Measurements from ENCODE around the gene ABHD14A. TPM values are rescaled to one million over a fixed set of nuclear protein-coding genes. Genes with fewer than 3 reads are reported as not detected.

ABHD14A gene
- total RNA-seq, 2 donors from 2014 or later: 15.5 to 16.1 TPM

GRCh38 chr3:52020796-52021195 lies 45.9 kb downstream of the ABHD14A start:
- Histone ChIP-seq H3K4me3 (no peak overlapping the region), H3K9me3 (no peaks in the 10 kb centered on the region), H3K27me3 (no peaks in the 10 kb centered on the region), H3K27ac (no peak overlapping the region), H3K36me3 (replicated peaks in 1 of 2; ENCODE audit: insufficient read depth in 1 of 2, low read depth in 2 of 2) (no peaks in the 10 kb centered on the region), H3K4me1 (no peaks in the 10 kb centered on the region)
- intact Hi-C loops (cut with DNase I): no loop called here
- TF ChIP-seq POLR2A (IDR thresholded peaks at IDR 0.05): no peak
- TF ChIP-seq, protein P1, sequence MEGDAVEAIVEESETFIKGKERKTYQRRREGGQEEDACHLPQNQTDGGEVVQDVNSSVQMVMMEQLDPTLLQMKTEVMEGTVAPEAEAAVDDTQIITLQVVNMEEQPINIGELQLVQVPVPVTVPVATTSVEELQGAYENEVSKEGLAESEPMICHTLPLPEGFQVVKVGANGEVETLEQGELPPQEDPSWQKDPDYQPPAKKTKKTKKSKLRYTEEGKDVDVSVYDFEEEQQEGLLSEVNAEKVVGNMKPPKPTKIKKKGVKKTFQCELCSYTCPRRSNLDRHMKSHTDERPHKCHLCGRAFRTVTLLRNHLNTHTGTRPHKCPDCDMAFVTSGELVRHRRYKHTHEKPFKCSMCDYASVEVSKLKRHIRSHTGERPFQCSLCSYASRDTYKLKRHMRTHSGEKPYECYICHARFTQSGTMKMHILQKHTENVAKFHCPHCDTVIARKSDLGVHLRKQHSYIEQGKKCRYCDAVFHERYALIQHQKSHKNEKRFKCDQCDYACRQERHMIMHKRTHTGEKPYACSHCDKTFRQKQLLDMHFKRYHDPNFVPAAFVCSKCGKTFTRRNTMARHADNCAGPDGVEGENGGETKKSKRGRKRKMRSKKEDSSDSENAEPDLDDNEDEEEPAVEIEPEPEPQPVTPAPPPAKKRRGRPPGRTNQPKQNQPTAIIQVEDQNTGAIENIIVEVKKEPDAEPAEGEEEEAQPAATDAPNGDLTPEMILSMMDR (IDR thresholded peaks at IDR 0.05): no peak
- DNase-seq (no peak), ATAC-seq (no peak)
- WGBS, 2 donors: 93 to 94% methylated on average over 5 to 7 of the region's 7 CpGs

- no peaks in the 10 kb centered on the region for H3K36me3 ChIP-seq (replicated peaks in 1 of 2; ENCODE audit: insufficient read depth in 1 of 2, low read depth in 2 of 2)
- WGBS, 2 donors: 61 to 63% methylated on average over 10 of the region's 10 CpGs
- intact Hi-C loops (cut with DNase I): no loop called here
- peak; percentile 18 for ATAC-seq
- H3K27ac ChIP-seq: no peak overlapping the region
- peak in 3 of 4 donors; percentile 30 to 37 (median 33) for DNase-seq
- TF ChIP-seq, protein P1 (IDR thresholded peaks at IDR 0.05): no peak
- TF ChIP-seq POLR2A (IDR thresholded peaks at IDR 0.05): no peak
- H3K27me3 ChIP-seq: no peaks in the 10 kb centered on the region
- no peak overlapping the region for H3K4me3 ChIP-seq
- no peaks in the 10 kb centered on the region for H3K4me1 ChIP-seq
- no peaks in the 10 kb centered on the region for H3K9me3 ChIP-seq
Measured at GRCh38 chr3:52021489-52022268, 46.8 kb downstream of the ABHD14A start.

- intact Hi-C loops (cut with DNase I): no loop called here
- H3K4me1 ChIP-seq: no peaks in the 10 kb centered on the region
- ATAC-seq: no peak
- no peak for TF ChIP-seq POLR2A (IDR thresholded peaks at IDR 0.05)
- TF ChIP-seq, protein P1 (IDR thresholded peaks at IDR 0.05): no peak
- H3K36me3 ChIP-seq (replicated peaks in 1 of 2; ENCODE audit: insufficient read depth in 1 of 2, low read depth in 2 of 2): no peaks in the 10 kb centered on the region
- 67 to 77% methylated on average over 15 to 20 of the region's 20 CpGs for WGBS, 2 donors
- no peaks in the 10 kb centered on the region for H3K9me3 ChIP-seq
- DNase-seq: no peak
- no peak overlapping the region for H3K27ac ChIP-seq
- no peak overlapping the region for H3K4me3 ChIP-seq
- no peaks in the 10 kb centered on the region for H3K27me3 ChIP-seq
Measured at GRCh38 chr3:52022323-52023100, 47.6 kb downstream of the ABHD14A start.

- H3K27ac ChIP-seq: no peak overlapping the region
- H3K9me3 ChIP-seq: no peaks in the 10 kb centered on the region
- TF ChIP-seq POLR2A (IDR thresholded peaks at IDR 0.05): no peak
- TF ChIP-seq, protein P1 (IDR thresholded peaks at IDR 0.05): no peak
- 92% methylated on average over 3 of the region's 3 CpGs; no CpG with 5 or more reads in 1 of the 2 donors for WGBS, 2 donors
- no peak for DNase-seq
- H3K4me3 ChIP-seq: no peak overlapping the region
- H3K36me3 ChIP-seq (replicated peaks in 1 of 2; ENCODE audit: insufficient read depth in 1 of 2, low read depth in 2 of 2): no peaks in the 10 kb centered on the region
- ATAC-seq: no peak
- H3K4me1 ChIP-seq: no peaks in the 10 kb centered on the region
- intact Hi-C loops (cut with DNase I): no loop called here
- no peaks in the 10 kb centered on the region for H3K27me3 ChIP-seq
Measured at GRCh38 chr3:52023101-52023770, 48.4 kb downstream of the ABHD14A start.

All from body of pancreas (tissue), 4 donors.